Lower lobe of right lung (tissue), 2 donors: Measurements from ENCODE around the gene EIF4G2. TPM values are rescaled to one million over a fixed set of nuclear protein-coding genes. Genes with fewer than 3 reads are reported as not detected.

Experiments
- ATAC-seq, 2 donors: fragments of 200-7000 bp; cut with Tn5 transposase; one replicate each; pipeline ENCODE4 v1.9.1; 2020 to 2022; ENCODE audit warnings: mild to moderate bottlenecking in 2 of 2, moderate library complexity in 2 of 2
- DNase-seq: peaks from one replicate; pipeline ENCODE4 v3.0.0-alpha.2; 2020
- H3K27ac ChIP-seq: fragments of 200-600 bp; one replicate; pipeline ENCODE4 v1.8.0; 2022
- H3K27me3 ChIP-seq: fragments of 200-600 bp; one replicate; pipeline ENCODE4 v1.8.0; 2022; ENCODE audit warnings: low read depth
- H3K36me3 ChIP-seq: fragments of 200-600 bp; one replicate; pipeline ENCODE4 v1.8.0; 2022; ENCODE audit warnings: mild to moderate bottlenecking
- H3K4me1 ChIP-seq: fragments of 200-600 bp; one replicate; pipeline ENCODE4 v1.8.0; 2022
- H3K4me3 ChIP-seq: fragments of 200-600 bp; one replicate; pipeline ENCODE4 v1.8.0; 2022; ENCODE audit warnings: mild to moderate bottlenecking
- H3K9me3 ChIP-seq: fragments of 200-600 bp; one replicate; pipeline ENCODE4 v1.8.0; 2022
- CTCF ChIP-seq: fragments of 200-600 bp; IDR thresholded peaks from one replicate; pipeline ENCODE4 v1.8.0; 2022; ENCODE audit warnings: antibody characterized with exemption, mild to moderate bottlenecking
- intact Hi-C: fragments of 100-400 bp; cut with DNase I; formaldehyde crosslinking; loops from one replicate; pipeline ENCODE4 v1.11.0; 2022
- total RNA-seq: library from RNA; stranded (reverse); fragmentation: NEBNext Ultra II Directional; extraction: Animal tissue kit (Norgen Biotek cat#: 25700); gene quantifications from one replicate; pipeline ENCODE4 v1.2.1, GENCODE V29; 2021
- donor health status: DM: no; HTN: yes; CAD: no; lungs with severe emphysema.

Gene EIF4G2
- total RNA-seq, 1 donor from 2014 or later = 778 TPM

- H3K4me1 ChIP-seq = peaks cover 31% of the 10 kb centered on the region
- DNase-seq = no peak
- H3K27ac ChIP-seq = no peak overlapping the region
- H3K4me3 ChIP-seq = no peak overlapping the region
- no peaks in the 10 kb centered on the region for H3K9me3 ChIP-seq
- H3K27me3 ChIP-seq = no peaks in the 10 kb centered on the region
- peaks cover 45% of the 10 kb centered on the region for H3K36me3 ChIP-seq
- ATAC-seq = no peak
- no peak for TF ChIP-seq CTCF
- intact Hi-C loops = loop anchor here (10.0 kb wide), 1 partner anchor 50 kb away; the partner anchor contains the start of gene EIF4G2
Observed at GRCh38 chr11:10855295-10855694, 46.6 kb upstream of the EIF4G2 start.

- H3K36me3 ChIP-seq = peaks cover 18% of the 10 kb centered on the region
- H3K27me3 ChIP-seq = no peaks in the 10 kb centered on the region
- DNase-seq (no peak), ATAC-seq (peak; percentile 72 to 73)
- intact Hi-C loops = no loop called here
- no peak for TF ChIP-seq CTCF
- H3K4me1 ChIP-seq = peaks cover 11% of the 10 kb centered on the region
- no peaks in the 10 kb centered on the region for H3K9me3 ChIP-seq
- H3K4me3 ChIP-seq = no peak overlapping the region
- H3K27ac ChIP-seq = peak overlapping the region; percentile 27
Observed at GRCh38 chr11:10847960-10848860, 39.5 kb upstream of the EIF4G2 start.

- TF ChIP-seq CTCF = no peak
Observed at GRCh38 chr11:10846660-10847059, 37.9 kb upstream of the EIF4G2 start.

GRCh38 chr11:10845589-10845988 is 36.9 kb upstream of the EIF4G2 start:
- Histone ChIP-seq H3K27me3 (no peaks in the 10 kb centered on the region), H3K36me3 (no peaks in the 10 kb centered on the region), H3K4me3 (no peak overlapping the region), H3K9me3 (no peaks in the 10 kb centered on the region), H3K27ac (no peak overlapping the region), H3K4me1 (peaks cover 11% of the 10 kb centered on the region)
- TF ChIP-seq CTCF = no peak
- DNase-seq (no peak), ATAC-seq (no peak)
- intact Hi-C loops = no loop called here

More at GRCh38 chr11:10846660-10847059, 37.9 kb upstream of the EIF4G2 start:
- no peak for DNase-seq
- no peaks in the 10 kb centered on the region for H3K27me3 ChIP-seq
- intact Hi-C loops = no loop called here
- no peak overlapping the region for H3K27ac ChIP-seq
- no peak for ATAC-seq
- peaks cover 3% of the 10 kb centered on the region for H3K36me3 ChIP-seq
- no peaks in the 10 kb centered on the region for H3K9me3 ChIP-seq
- peaks cover 11% of the 10 kb centered on the region for H3K4me1 ChIP-seq
- no peak overlapping the region for H3K4me3 ChIP-seq

GRCh38 chr11:10844796-10845195 is 36.1 kb upstream of the EIF4G2 start:
- H3K9me3 ChIP-seq = no peaks in the 10 kb centered on the region
- H3K4me3 ChIP-seq = no peak overlapping the region
- H3K27ac ChIP-seq = no peak overlapping the region
- DNase-seq = no peak
- no peak for ATAC-seq
- no peaks in the 10 kb centered on the region for H3K27me3 ChIP-seq
- peaks cover 11% of the 10 kb centered on the region for H3K4me1 ChIP-seq
- intact Hi-C loops = no loop called here
- no peak for TF ChIP-seq CTCF
- H3K36me3 ChIP-seq = no peaks in the 10 kb centered on the region
